SU-DHL-6 (cell line): ENCODE measurements around the gene FHIP1B.

ENCODE experiments used
- CTCF ChIP-seq: fragments of 200-600 bp; sonication (generic); IDR thresholded peaks from one replicate; pipeline ENCODE4 v1.5.1; 2017; ENCODE audit warnings: antibody characterized with exemption, mild to moderate bottlenecking, low read length, moderate library complexity; ENCODE audit not compliant: insufficient read depth, poor library complexity, severe bottlenecking
- EZH2phosphoT487 ChIP-seq: fragments of 200-600 bp; sonication (generic), shearing (Covaris generic); conservative IDR thresholded peaks from 2 replicates; pipeline ENCODE4 v1.6.1; 2018; ENCODE audit warnings: mild to moderate bottlenecking, antibody characterized with exemption, low read length, moderate library complexity, mixed read lengths

GRCh38 chr11:6273188-6273587 is 38.8 kb upstream of the FHIP1B start:
- TF ChIP-seq CTCF (no peak), EZH2phosphoT487 (no peak)
